ENCODE data around the gene ADGRB2.

GRCh38 chr1:31687601-31688000, 76.5 kb downstream of the ADGRB2 start:
- TF ChIP-seq POLR2A (IDR thresholded peaks at IDR 0.05; ENCODE audit: low read length) (no peak), GATA1 (IDR thresholded peaks at IDR 0.05; ENCODE audit: low read depth, low read length) (no peak)
